GM12891 (cell line): ENCODE results near the gene TBATA.

ENCODE experiments used
- PAX5 ChIP-seq: IDR thresholded peaks from 2 replicates; pipeline ENCODE4 v1.6.1; 2011; ENCODE audit warnings: low read length, moderate library complexity, mild to moderate bottlenecking; ENCODE audit not compliant: insufficient read depth, severe bottlenecking
- POLR2A ChIP-seq: IDR thresholded peaks from 2 replicates; pipeline ENCODE4 v1.6.1; 2011; ENCODE audit warnings: low read depth, low read length, control low read depth
- POLR2AphosphoS5 ChIP-seq: IDR thresholded peaks from 2 replicates; pipeline ENCODE4 v1.6.1; 2011; ENCODE audit warnings: low read depth, low read length, control low read depth
- POU2F2 ChIP-seq: IDR thresholded peaks from 2 replicates; pipeline ENCODE4 v1.6.1; 2011; ENCODE audit warnings: low read depth, mild to moderate bottlenecking, control low read depth, low read length, moderate library complexity
- SPI1 ChIP-seq: IDR thresholded peaks from 2 replicates; pipeline ENCODE4 v1.6.1; 2011; ENCODE audit warnings: low read depth, low read length, control low read depth
- TAF1 ChIP-seq: IDR thresholded peaks from 2 replicates; pipeline ENCODE4 v1.6.1; 2011; ENCODE audit warnings: low read depth, low read length, control low read depth

GRCh38 chr10:70753026-70753663, 32.0 kb downstream of the TBATA start:
- TF ChIP-seq POLR2AphosphoS5 (no peak), POLR2A (no peak), TAF1 (no peak), POU2F2 (no peak), SPI1 (no peak), PAX5 (no peak)
